GM12873 (cell line): Measurements from ENCODE around the gene KHDRBS2.

ENCODE experiments used
- CTCF ChIP-seq: IDR thresholded peaks from 2 replicates; pipeline ENCODE4 v1.5.1; 2012; ENCODE audit warnings: low read depth, mild to moderate bottlenecking, moderate library complexity, low read length, control low read depth; ENCODE audit not compliant: insufficient read depth; ENCODE audit errors: missing control alignments

The KHDRBS2 gene

GRCh38 chr6:62192593-62192992 lies 93.4 kb downstream of the KHDRBS2 start:
- TF ChIP-seq CTCF: no peak

- no peak for TF ChIP-seq CTCF
These were observed 110.8 kb downstream of the KHDRBS2 start for GRCh38 chr6:62175195-62175594.

- TF ChIP-seq CTCF: no peak
These were observed 111.5 kb downstream of the KHDRBS2 start for GRCh38 chr6:62174548-62174947.

- no peak for TF ChIP-seq CTCF
These were observed 118.3 kb downstream of the KHDRBS2 start for GRCh38 chr6:62167736-62168135.

GRCh38 chr6:62162858-62163257 lies 123.2 kb downstream of the KHDRBS2 start:
- no peak for TF ChIP-seq CTCF

GRCh38 chr6:62152796-62153195 lies 133.2 kb downstream of the KHDRBS2 start:
- TF ChIP-seq CTCF: no peak

- peak; percentile 64 for TF ChIP-seq CTCF
These were observed 135.9 kb downstream of the KHDRBS2 start for GRCh38 chr6:62150048-62150663.
